Dermis microvascular lymphatic vessel endothelial cell (primary cell): ENCODE data around the gene BCL6. TPM values are rescaled to one million over a fixed set of nuclear protein-coding genes. Genes with fewer than 3 reads are reported as not detected.

ENCODE experiments used
- DNase-seq, 2 donors: peaks; one replicate each; pipeline versions ENCODE4 v3.0.0 to v3.0.0-alpha.2; 2010; ENCODE audit warnings: low read depth in 2 of 2
- total RNA-seq: library from RNA; depleted of rRNA; stranded (reverse); fragments of >200 nt; gene quantifications from 2 replicates; pipeline ENCODE4 v1.2.1, GENCODE V29; 2014

Gene BCL6
- 1.4 and 1.7 TPM in 2 replicates for total RNA-seq

DNA sequence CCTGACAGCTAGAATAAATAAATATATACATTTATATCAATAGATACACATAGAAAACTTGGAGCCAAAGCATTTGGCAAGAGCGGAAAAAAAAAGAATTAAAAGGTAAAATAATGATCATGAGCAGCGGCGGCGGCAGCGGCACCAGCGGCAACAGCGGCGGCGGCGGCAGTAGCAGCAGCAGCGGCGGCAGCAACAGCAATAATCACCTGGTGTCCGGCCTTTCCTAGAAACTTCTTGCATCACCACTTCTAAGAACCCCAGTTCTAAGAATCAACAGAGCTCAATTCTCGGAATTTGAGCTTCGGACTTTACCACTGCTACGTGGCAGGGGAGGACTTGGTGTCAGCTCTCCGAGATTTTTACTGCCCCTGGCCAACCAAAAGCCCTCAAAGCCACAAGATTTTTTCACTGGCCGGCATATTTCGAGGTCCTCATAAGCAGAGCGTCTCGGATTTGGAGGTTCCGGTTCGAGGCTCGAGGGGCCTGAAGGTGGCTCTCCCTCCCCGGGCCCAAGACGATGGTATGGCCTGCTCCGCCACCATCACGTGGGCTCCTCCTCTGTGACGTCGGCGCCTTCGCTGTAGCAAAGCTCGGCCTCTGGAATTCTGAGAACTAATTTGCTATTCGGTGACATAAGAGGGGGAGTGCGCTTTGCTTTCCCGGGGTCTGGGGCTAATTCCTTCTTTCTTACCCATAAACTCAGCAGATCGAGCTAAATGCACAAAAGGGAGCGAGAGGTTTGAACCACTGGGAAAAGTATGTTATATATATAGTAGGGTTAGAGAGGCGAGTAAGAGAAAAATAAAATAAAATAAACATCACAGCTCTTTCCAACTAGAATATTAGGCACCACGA, at the start of gene BCL6:
BCL6 (minus strand) TSS at position 268 of the 858 bp plus-strand sequence. CDS start 11,775 bp downstream, outside the sequence.
- DNase-seq, result peak; percentile 77 to 96

DNA sequence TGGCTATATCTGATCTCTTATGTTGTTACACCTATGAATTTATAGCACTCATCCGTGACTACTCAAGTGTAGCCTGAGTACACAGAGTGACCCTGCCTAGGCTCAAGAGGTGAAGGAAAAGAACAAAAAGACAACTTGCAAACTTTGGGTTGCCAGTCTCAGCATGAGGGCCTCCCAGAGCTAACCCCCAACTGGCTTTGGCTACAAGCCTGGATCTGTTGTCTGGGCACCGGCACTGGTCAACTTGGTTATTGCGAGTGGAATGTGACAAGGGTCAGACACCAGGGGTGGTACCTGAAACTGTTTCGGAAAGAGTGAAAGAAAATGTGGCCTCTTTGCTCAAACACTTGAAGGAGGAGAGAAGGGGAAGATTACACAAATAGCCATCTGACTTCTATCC, 49.5 kb upstream of the BCL6 start:
- DNase-seq, result no peak

DNA sequence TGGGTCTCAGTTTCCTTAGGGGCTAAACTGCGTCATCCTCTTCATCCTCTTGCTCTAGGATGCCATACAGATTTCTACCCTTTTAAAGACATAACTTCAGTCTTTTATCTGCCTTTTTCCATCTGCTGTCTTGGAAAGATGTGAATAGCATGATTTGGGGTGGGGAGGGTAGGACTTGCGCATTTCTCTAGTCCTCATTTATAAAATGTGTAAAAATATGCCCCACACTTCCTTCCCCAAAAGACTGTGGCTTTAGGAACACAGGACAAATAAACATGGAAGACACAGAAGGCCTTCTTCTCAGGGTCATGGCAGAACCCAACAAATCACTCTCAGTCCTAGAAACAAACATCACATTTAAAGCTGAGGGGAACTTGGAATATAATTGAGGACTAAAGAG, 48.4 kb upstream of the BCL6 start:
- no peak for DNase-seq

DNA sequence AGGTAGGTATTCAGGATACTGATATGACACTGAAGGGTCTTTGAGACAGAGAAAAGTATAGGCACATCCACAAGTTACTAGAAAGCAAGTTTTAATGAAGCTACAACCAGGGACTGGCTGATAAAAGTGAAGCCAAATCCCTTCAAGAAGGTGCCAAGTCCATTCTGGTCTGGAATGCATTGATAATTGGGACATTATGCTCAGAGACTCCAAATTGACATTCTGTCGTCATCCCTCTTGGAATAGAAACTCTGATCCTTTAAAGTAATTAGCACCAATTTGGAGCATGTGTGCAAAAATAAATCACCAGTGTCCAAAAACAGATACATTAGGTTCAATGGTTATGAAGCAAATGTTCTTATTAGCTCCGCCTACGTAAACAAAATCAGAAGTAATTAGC, 47.3 kb upstream of the BCL6 start:
- DNase-seq, result no peak

DNA sequence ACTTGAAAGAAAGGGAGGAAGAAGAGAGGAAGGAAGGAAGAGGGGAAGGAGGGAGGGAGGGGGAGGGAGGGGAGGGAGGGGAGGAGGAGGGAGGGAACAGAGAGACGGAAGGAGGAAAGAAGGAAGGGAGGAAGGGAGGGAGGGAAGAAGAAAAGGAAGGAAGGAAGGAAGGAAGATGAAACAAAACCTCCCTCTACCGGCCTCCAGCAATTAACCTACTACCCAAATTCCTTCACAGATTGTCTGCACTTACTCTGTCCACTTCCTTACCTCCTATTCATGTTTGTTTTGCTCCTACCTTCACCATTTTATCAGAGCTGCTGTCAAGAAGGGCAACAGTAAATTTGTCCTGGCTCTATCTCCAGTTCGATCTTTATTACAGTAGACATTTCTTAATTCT, 44.6 kb upstream of the BCL6 start:
- no peak for DNase-seq

DNA sequence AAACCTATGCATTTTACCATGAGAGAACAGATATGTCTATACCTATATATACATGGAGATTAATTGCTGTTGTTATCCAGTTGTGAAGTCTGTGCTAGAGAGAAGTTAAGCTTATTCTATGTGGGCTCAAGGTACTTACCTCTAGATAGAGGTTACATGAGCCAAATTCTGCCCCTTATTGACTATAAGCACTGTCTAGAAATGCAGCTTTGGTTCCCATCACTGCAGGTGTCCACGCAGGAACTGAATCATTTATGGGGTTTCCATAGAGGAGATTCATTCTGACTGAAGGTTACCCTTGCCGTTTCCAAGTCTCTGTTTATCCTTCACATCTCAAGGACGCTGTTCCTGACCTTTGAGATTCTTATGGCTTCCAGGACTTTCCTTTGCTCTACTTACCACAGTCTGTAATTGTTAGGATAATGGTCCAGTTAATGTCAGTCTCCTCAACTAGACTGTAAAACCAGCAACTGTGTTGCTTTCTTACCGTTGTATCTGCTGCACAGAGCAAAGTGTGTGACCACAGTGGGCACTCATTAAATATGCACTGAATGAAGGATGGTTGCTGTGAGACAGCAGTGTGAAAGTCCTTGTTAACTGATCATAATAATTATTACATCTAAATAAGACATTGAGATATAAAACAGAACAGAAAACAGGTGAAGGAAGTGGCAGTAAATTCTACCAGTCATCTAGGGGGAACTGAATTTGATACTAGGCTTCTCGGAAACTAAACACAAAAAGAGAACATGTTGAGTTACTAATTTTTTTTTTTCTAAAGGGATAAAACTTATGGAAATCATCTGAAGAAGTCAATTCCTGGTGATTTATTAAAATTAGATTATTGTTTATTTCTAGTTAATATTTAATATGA, 44.0 kb upstream of the BCL6 start:
- no peak for DNase-seq

DNA sequence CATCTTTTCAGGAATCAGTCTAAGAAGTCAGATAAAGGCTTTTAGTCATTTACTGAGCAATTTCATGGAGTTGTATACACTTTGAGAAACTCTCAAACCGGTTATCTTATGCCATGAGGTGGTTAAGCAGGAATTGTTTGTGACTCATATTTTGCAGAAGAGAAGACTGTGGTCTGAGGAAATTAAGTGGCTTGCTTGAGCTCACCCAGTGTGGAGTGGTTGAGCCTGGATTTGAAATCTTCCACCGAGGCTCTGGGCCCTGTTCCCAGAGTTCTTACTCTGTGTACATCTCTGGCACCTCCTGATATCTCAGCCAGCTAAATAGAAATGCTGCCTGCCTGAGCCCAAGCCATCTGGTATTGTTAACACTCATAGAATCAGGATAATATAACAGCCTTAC, 37.8 kb upstream of the BCL6 start:
- no peak for DNase-seq

DNA sequence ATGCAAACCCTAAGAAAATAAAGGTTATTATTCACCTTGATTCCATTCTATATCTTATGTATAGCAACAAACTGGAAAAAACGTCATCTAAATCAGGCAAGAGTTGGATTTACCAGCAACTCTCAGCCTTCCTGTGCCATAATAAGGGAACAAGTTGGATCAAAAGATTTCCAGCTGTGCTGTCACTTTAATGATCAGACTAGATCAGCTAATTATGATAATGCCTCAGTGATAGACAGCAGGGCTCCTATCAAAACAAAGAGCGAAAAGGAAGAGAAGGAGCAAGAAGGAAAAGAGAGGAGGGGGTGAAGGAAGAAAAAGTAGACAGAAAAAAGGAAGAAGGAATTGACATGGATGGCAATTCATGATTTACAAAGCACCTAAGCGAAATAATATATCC, 36.7 kb upstream of the BCL6 start:
- DNase-seq, result no peak

DNA sequence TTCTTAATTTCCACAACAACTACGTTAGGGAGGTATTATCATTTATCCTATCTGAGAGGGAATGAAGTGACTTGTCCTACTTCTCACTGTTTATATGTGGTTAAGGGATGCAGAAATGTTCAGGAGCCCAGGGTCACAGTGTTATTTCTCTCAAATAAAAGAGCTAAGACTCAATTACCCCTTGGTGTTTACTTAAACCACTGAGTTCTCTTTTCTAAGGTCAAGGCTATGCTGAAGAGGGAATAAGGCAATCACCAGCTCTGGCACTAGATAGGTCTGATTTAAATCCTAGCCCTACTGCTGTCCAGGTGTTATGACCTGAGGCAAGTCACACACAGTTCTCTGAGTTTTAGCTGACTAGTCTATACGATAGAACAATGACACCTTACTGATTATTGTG, 35.7 kb upstream of the BCL6 start:
- no peak for DNase-seq

DNA sequence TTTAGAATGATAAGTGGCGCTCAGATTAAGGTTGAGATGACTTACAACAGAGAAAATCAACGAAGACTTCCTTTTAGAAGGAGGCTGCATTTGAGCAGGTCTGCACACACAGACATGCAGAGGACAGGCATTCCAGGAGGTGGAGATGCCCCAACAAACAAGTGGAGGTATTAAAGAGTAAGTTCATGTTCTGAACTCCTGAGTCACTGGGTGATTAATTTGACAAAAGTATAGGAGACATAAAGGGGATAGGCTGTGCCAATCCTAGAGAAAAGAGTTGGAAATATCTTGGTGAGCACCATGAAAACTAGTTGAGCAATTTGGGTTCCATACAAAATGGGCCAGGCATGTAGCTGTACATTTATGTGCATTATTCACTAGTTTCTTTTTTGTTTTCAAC, 33.5 kb upstream of the BCL6 start:
- no peak for DNase-seq

DNA sequence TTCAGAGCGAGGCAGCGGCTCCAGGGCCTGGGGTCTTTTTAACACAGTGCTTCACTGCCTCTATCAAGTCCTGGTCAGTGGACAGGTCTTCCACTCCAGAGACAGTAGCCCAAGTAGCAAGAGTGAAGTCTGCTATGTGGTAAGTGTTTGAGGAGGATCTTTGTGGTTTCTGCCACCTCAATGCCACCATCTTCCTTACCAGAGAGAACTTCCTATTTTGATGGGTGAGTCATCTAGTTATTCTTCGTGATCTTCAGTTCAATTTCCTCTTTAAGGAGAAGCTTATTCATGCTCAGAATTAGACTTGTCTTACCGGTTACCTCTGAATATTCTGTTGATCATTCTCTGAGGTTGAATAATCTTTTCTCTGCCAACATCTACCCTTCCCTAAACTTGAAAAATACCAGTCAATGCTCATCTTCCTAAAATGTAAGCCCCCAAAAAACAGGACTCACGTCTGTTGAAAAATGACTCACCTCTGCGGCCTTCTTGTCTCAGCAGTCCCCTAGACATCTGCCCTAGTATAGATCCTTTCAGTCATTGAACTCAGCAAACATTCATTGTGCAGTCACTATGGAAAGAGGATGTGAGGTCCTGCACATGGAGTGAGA, 32.2 kb upstream of the BCL6 start:
- no peak for DNase-seq

DNA sequence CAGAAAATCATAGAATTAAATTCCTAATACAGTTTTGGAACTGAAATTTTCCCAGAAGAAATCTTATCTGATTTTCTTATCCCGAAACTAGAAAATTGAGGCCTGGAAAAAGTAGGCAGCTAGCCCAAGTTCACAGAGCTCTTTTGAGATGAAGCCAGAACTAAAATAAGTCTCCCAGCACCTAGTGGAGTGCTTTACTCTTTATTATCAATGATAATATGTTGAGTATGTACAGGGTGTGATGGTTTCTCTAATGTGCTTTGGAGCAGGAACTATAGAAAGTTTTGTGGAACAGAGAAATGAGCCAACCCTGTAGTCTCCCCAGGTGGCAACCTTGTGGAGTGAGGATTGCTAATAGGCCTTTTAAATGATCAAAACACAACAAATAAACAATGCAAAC, 30.3 kb upstream of the BCL6 start:
- no peak for DNase-seq

DNA sequence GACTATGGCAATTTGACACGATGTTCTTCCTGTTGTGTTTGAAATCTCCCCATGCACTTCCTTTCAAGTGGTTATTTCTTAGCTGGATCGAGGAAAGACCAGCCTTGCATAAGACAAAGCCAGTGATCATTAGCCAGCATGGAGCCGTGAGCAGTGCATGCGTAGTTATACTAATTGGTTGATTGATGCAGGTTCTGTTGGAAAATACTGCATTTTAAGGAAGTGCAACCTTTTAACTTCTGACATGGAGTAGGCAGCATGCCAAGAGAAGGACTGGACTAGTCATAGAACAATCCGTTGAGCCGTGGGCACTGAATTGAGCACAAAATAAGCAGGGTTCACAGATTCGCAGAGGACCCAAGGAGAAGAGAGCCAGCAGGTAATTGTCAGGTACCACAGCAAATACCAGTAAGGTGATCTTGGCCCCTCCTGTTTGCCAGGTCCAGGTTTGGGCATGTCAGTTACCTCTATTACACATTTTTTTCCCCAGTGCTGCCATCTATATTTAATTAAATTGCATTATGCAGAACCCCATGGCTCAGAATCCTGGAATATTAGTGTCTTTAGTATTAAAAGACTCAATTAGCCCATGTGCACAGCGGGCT, 29.0 kb upstream of the BCL6 start:
- DNase-seq, result peak in 1 of 2 donors; percentile 19

DNA sequence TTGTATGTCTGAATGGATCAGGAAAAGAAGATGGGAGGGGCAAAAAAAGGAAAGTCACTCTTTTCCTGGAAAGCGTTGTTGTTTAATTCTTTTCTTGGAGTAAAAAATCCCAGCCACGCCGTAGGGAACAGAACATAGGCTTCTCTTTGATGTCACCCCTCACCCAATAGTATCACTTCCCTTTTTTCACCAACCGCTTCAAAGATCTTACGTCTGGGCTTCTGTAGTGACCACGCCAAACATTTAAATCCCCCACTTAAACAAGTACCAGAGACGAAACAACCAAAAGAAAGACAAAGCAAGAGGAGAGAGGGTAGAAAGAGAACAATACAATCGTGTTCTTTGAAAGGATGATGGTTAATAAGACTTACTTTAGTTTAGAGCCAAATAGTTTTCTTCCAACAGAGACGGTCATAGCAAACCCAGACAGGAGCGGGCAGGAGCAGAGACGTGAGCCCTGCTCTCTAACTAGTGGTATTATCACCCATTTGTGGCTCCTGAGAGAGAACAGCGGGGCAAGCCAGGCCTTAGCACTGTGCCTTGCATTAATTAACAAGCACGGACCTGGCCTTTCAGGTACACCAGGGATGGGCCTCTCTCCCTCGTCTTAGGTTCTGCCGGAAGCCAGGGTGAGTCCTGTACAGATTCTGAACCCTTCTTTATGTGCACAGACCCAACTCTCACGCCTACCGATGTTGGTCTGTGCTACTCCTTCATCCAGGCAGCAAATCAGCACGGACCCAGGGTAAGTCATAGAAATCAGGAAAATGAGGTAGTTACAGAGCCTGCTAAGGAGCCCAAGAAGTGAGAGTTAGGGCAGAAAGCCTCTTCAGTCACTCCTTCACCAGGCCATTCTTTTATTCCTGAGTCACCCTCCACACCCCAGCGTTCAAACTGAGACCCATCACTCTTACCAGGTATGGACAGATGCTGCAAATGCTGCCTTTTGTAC, 28.2 kb upstream of the BCL6 start:
- no peak for DNase-seq

DNA sequence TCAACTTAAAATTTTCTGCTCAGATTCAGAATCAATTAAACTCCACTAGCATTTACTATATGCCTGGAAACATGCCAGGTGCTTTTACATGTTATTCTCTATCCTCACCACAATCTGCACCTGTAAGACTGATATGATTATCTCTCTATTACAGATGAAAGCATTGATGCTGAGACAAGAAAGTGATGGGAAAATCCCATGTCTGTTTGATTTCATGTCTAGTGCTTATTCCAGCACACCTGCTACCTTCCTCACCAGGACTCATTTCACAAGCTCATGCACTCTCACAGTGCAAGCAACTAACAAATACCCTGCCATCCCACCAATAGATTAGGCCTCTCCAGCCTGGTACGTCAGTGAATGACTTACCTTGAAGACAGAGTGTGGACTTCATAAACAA, 25.0 kb upstream of the BCL6 start:
- DNase-seq, result no peak

DNA sequence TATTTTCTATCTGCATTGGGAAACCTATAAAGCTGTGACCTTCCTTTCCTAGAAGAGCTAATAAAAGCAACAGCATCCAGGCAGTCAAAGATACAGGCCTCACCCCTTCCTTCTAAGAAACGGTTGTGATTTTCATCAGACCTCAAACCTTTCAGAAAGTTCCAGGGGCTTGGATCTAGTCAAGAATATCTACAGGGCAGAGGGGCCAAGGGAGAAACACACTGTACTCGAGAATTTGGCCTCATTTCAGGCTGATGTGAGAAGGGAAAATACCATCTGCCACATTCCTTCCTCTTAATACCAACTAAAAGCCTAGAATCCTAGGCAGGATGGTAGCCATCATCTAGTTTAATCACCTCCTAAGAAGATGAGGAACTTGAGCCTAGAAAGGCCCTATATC, 24.5 kb upstream of the BCL6 start:
- DNase-seq, result no peak

DNA sequence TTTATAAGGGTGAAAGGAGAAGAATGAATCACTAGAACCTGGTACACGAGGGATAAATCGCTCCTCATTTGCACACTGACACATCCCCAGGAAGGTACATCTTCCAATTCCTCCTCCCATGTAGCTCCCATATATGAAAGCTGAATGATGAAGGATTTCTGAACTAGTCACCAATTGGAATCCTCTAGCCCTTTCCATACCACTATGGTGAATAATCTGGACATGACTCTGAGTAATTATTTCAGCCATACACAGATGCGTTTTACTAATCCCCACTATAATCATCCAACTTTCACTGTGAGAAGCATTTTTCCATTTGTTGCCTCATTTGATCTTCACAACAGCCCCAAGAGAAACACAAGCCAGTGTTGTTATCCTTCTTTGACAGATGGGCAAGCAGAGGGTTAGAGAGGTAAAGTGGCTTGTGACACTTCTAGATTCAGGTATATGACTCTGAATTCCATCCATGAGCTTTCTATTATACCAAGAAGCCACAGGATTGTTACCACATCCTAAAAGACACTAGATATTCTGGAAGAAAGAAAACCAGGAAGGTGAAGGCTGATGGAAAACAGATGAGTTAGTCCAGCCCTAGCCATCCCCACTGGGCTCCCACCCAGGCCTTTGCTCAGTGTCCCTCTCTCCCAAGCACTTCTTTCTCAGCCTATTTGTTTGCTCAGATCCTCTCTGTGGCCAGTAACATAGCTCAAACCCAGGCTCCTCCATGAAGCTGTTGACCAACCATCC, 22.2 kb upstream of the BCL6 start:
- DNase-seq, result no peak

DNA sequence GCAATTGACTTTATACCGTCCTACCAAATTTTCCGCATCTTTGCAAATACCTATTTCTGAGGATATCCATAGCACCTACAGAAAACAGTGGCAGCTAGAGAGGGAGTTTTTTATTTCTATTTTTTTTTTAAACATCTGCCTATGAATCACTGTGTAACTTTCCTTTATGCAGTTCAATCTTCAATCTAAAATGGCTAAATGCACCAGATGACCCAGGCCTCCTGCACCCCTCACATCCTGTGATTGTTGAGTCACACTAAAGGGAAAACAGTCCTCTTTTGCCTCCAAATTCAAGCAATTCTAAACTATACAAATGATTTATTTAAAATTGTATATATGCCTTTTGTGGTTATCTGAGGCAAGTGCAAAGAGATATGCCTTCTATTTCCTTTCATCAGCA, 20.1 kb upstream of the BCL6 start:
- DNase-seq, result peak in 1 of 2 donors; percentile 63

DNA sequence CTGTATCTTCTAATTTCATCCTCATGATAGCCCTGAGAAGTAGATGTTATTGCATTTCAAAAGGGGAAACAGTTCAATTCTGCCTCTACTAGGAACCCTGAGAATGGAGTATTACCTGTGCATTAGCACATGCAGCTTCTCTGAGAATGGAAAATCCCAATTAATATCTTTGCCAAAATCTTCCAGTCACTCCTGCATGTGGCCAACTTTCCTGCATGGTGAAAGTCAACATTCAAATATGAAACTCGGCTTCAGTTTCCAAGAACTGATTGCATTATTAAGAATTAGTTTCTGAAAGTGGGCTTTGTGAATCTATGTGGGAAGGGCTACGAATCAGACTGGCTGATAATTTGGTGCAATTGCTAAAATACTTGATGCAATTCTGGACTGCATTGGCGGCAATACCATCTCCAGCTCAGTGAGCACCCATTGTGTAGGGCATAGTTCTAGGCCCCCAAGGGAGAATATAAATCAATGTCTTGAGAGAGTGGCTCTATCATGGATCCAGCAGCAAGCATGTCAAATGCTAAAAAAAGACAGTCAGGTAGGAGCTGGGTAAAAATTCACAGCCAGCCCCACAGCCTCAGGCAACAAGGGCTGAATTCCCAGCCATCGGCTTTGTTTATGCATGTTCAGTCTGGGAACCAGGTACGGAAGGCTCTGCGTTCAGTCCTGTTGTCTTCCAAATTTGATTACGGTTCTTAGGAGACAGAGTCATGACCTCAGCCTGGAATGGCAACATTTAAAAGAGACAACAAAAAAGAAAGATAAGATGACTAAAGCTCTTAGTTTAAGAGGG, 18.8 kb upstream of the BCL6 start:
- no peak for DNase-seq
